Measurements from ENCODE around the gene PPP2R2B.
"Not testable (repeated sequence)": the region's sequence is repeated elsewhere in the genome, so short reads cannot be mapped to it uniquely, and the experiment has no call there.

The PPP2R2B gene

GRCh38 chr5:146607659-146608332, 270.8 kb downstream of the PPP2R2B start:
- DNase-seq (ENCODE audit: low read depth in 2 of 2) = no peak

GRCh38 chr5:146606893-146607292, 271.7 kb downstream of the PPP2R2B start:
- DNase-seq (ENCODE audit: low read depth in 2 of 2) = no peak

- DNase-seq (ENCODE audit: low read depth in 2 of 2) = no peak
Measured at GRCh38 chr5:146600376-146600775, 278.2 kb downstream of the PPP2R2B start.

- DNase-seq (ENCODE audit: low read depth in 2 of 2) = no peak
Measured at GRCh38 chr5:146599261-146599660, 279.3 kb downstream of the PPP2R2B start.

GRCh38 chr5:146595088-146595487, 283.5 kb downstream of the PPP2R2B start:
- no peak for DNase-seq (ENCODE audit: low read depth in 2 of 2)

GRCh38 chr5:146592352-146592751, 286.2 kb downstream of the PPP2R2B start:
- DNase-seq (ENCODE audit: low read depth in 2 of 2) = no peak

GRCh38 chr5:146589028-146589345, 289.6 kb downstream of the PPP2R2B start:
- DNase-seq (ENCODE audit: low read depth in 2 of 2) = no peak

- no peak for DNase-seq (ENCODE audit: low read depth in 2 of 2)
Measured at GRCh38 chr5:146588331-146589027, 290.1 kb downstream of the PPP2R2B start.

- DNase-seq (ENCODE audit: low read depth in 2 of 2) = no peak
Measured at GRCh38 chr5:146586752-146587151, 291.8 kb downstream of the PPP2R2B start.

GRCh38 chr5:146584750-146585149, 293.8 kb downstream of the PPP2R2B start:
- no peak for DNase-seq (ENCODE audit: low read depth in 2 of 2)

- DNase-seq (ENCODE audit: low read depth in 2 of 2) = no peak
Measured at GRCh38 chr5:146582051-146582596, 296.4 kb downstream of the PPP2R2B start.

GRCh38 chr5:146580237-146580636, 298.3 kb downstream of the PPP2R2B start:
- DNase-seq (ENCODE audit: low read depth in 2 of 2) = no peak

- no peak for DNase-seq (ENCODE audit: low read depth in 2 of 2)
Measured at GRCh38 chr5:146574713-146575112, 303.8 kb downstream of the PPP2R2B start.

- DNase-seq (ENCODE audit: low read depth in 2 of 2) = no peak
Measured at GRCh38 chr5:146568161-146568560, 310.4 kb downstream of the PPP2R2B start.

- no peak for DNase-seq (ENCODE audit: low read depth in 2 of 2)
Measured at GRCh38 chr5:146565764-146566367, 312.7 kb downstream of the PPP2R2B start.

- no peak for DNase-seq (ENCODE audit: low read depth in 2 of 2)
Measured at GRCh38 chr5:146564007-146564762, 314.4 kb downstream of the PPP2R2B start.

- DNase-seq (ENCODE audit: low read depth in 2 of 2) = no peak
Measured at GRCh38 chr5:146562461-146562860, 316.1 kb downstream of the PPP2R2B start.

GRCh38 chr5:146561711-146562110, 316.8 kb downstream of the PPP2R2B start:
- no peak for DNase-seq (ENCODE audit: low read depth in 2 of 2)

GRCh38 chr5:146560205-146560812, 318.2 kb downstream of the PPP2R2B start:
- peak; percentile 62 to 73 for DNase-seq (ENCODE audit: low read depth in 2 of 2)

GRCh38 chr5:146556884-146557283, 321.7 kb downstream of the PPP2R2B start:
- DNase-seq (ENCODE audit: low read depth in 2 of 2) = not testable (repeated sequence)

GRCh38 chr5:146553446-146553845, 325.1 kb downstream of the PPP2R2B start:
- DNase-seq (ENCODE audit: low read depth in 2 of 2) = no peak

GRCh38 chr5:146549615-146550014, 328.9 kb downstream of the PPP2R2B start:
- no peak for DNase-seq (ENCODE audit: low read depth in 2 of 2)

Data from fibroblast of skin of left biceps (primary cell).